EL (cell line): ENCODE data around the gene CNPY2.
A peak's percentile ranks its signal among the peaks of the same experiment; 100 is the strongest.
"Not testable (repeated sequence)": the region's sequence is repeated elsewhere in the genome, so short reads cannot be mapped to it uniquely, and the experiment has no call there.

ENCODE experiments used
- DNase-seq: peaks from one replicate; pipeline ENCODE4 v3.0.0-alpha.2; 2016

The CNPY2 gene

DNA sequence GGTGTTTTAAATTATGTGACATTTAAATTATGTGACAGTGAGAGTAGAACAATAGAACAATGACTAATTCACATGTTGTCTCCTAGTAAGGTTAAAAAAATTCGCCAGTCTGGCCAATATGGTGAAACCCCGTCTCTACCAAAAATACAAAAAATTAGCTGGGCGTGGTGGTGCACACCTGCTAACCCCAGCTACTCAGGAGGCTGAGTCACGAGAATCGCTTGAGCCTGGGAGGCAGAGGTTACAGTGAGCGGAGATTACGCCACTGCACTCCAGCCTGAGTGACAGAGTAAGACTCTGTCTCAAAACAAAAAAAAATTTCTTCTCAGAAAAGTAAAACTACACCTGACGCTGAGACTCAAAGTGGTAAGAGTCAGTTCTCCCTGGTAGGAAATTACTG, 18.4 kb downstream of the CNPY2 start:
- DNase-seq = no peak

DNA sequence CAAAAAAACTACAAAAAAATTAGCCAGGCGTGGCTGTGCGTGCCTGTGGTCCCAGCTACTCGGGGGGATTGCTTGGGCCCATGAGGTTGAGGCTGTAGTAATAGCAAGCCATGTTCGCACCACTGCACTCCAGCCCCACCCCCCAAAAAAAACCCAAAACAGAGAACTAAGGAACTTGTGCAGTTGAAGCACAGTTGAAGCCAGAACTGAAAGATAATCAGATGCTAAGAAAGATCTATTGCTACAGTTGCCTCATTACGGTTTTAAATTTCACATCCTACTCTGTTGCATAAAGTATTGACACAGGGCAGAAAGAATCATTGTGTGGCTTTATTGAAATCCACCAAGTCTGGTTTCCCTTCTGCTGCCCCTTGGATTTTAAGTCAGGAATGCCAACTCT, 19.5 kb downstream of the CNPY2 start:
- no peak for DNase-seq

DNA sequence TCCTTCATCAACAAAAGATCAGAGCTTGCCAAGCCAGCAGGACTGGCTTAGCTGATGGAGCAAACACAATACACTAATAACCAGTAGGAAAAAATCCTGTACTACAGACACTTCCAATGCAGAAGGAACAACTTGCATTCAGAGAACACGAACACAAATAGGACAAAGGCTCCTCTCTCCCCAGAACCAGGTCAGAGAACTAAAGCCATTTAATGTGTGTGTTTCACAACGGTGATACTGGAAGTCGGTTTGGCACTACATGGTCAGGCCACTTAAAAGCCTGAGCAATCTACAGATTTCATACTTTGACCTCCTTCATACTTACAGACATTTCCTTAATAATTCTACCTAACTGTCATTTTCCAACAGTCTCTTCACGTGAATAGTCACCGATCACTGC, 22.0 kb downstream of the CNPY2 start:
- DNase-seq = no peak

- DNase-seq = no peak
Observed at GRCh38 chr12:56288705-56289387, 26.9 kb downstream of the CNPY2 start.

DNA sequence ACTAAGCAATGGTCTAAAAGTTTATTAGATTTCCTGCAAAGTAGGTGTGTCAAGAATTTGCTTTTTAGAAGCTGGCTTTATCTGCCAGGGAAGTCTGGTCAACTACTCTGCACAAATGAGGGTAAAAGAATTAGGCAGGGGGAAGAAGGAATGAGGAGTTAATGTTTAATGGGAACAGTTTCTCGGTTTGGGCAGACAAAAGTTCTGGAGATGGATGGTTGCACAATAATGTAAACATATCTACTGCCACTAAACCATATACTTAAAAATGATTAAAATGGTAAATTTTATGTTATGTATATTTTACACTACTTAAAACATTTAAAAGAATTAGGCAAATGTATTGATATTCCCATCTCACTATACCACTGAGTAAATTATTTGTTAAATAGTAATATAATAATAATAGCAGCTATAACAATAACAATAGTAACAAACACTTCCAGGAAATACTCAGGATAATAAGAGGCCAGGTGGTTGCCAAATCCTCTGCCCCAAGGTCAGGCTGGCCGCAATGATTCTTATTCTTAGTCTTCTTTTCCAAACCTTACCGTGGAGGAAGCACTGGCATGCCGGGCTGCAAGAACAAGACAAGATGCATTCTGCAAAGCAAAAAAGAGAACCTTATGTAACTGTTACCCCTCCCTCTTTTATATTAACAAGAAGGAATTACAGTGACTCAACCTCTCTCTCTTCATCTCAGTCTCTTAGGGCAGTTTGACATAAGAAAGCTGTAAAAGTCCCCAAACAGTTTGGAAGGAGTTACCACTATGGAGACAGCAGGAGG, 29.6 kb downstream of the CNPY2 start:
- DNase-seq = no peak

GRCh38 chr12:56284263-56284662, 31.5 kb downstream of the CNPY2 start:
- DNase-seq = not testable (repeated sequence)

DNA sequence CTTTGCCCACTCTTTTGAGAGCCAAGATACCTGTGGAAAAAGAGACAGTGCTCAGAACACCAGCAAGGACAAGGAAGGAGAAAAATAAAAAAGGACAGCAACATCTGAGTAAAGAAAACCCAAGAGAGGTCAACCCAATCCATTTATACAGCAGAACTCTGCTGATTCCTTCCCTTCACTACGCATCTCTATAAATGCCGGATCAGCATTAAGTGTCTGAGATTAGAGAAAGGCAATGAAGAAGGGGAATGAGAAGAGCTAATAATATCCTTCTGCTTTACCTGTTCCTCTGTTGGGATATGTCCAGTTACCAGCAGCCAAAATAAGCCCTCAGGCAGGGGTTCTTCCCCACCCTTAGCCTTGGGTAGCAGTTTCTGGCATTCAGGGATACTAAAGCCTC, 33.2 kb downstream of the CNPY2 start:
- DNase-seq = no peak

GRCh38 chr12:56282030-56282429, 33.8 kb downstream of the CNPY2 start:
- no peak for DNase-seq

GRCh38 chr12:56280849-56281248, 34.9 kb downstream of the CNPY2 start:
- no peak for DNase-seq

- DNase-seq = no peak
Observed at GRCh38 chr12:56278905-56279304, 36.9 kb downstream of the CNPY2 start.

GRCh38 chr12:56274299-56274698, 41.5 kb downstream of the CNPY2 start:
- no peak for DNase-seq

DNA sequence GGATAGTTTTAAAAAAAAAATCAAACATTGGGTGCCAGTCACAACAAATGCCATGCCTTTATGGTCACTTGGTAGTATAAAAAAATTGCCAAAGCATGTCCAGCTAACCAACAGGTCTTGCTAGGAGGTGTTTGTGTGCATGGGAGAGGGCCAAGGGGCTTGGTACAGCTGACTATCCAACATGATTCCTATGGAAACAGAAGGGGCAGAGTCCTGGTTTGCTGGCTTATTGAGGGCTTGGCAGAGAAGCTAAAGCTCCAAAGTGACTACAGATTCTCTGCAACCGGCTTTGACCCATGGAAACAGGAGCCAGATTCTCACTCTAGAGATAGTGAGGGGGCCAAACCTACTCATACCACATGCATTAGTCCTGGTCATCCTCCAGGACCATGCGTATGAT, 43.3 kb downstream of the CNPY2 start:
- not testable (repeated sequence) for DNase-seq

DNA sequence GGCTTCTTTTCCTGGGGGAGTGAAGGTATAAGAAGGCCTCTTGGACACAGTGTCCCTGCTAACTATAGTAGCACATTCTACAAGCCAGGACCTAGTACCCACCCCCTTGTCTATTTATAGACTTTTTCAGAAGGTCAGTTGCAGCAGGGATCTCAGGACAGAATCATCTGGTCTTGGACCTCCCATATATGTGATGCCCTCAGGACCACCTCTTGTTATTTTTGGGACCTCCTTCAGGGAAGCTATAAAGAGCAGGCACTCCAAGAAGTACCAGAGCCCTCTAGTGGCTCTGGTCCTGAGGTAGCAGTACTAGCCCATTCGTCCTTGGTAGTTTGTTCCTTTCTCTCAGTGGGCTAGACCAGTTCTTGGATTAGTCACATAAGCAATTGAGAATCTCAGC, 44.8 kb downstream of the CNPY2 start:
- DNase-seq = peak; percentile 34

- no peak for DNase-seq
Observed at GRCh38 chr12:56267443-56268071, 48.2 kb downstream of the CNPY2 start.

DNA sequence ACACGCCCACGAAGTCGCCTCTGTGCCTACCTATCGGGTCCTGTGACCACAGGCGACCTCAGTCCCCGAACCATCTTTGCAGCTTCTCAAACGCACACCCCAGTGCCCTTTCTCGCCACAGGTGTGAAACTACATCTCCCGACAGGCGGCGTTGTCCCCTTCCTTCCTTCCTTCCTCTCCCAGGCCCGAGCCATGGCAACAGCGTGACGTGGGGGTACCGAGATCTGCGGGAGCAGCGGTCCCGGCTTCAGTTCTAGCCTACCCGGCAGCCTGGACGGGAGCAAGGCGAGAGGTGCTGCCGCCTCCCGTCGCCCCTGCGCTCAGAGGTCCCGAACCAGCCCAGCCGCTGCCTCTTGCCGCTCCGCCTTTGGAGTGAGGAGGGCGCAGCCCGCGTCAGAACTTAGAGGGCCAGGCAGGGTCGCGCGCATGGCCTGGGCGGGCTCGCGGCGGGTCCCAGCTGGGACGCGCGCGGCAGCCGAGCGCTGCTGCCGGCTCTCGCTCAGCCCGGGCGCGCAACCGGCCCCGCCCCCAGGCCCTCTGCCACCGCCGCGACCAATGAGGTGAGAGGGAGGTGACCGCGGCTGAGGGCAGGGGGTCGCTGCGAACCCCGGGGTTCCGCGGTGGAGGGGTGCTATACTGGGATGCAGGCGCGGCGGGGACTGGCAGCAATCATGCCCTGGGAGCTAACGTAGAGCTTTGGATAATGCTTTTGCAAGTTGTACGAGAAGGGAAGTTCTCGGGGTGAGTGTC, 48.9 kb downstream of the CNPY2 start, which contains the start of gene COQ10A:
Gene COQ10A, plus strand, starts transcription at position 250 of the 750 bp plus-strand sequence. Its CDS starts 177 bp downstream, at position 427.
- DNase-seq = peak; percentile 87

GRCh38 chr12:56266068-56266692, 49.6 kb downstream of the CNPY2 start:
- not testable (repeated sequence) for DNase-seq

GRCh38 chr12:56262955-56263354, 52.8 kb downstream of the CNPY2 start:
- DNase-seq = not testable (repeated sequence)

DNA sequence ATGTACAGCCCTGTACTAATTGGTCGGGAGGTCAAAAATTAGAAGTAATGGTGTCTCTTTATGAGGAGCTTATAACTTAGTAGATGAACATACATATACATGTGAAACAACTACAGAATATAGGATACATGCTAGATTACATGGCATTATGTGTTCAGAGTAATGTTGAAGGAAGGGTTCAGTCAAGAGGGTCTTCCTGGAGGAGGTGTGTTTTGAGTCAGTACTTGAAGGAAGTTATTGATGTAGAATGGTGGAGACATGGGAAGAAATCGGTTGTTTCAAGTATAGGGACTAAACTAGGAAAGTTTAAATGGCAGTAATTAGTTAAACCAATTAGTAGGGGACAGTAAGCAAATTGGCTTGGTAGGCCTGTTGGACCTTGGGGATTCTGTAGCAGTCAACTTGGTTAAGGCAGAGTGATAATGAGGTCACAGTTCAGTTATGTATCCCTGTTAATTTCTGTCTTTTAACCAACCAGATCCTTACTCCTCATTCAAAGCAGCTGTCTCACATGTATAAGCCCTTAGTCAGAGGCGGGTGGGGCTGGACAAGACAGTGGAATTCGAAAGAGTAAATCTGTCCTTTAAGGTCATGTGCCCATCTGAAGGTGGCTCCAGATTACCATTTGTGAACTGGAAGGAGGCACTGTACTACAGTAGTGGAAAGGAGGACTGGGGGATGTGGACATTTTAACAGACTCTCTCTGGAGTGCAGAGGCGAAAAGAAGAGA, 54.1 kb downstream of the CNPY2 start:
- peak; percentile 95 for DNase-seq

GRCh38 chr12:56260921-56261320, 54.9 kb downstream of the CNPY2 start:
- DNase-seq = no peak

- no peak for DNase-seq
Observed at GRCh38 chr12:56260380-56260779, 55.4 kb downstream of the CNPY2 start.
